ENCODE data around the gene ARL4A. TPM values are rescaled to one million over a fixed set of nuclear protein-coding genes. Genes with fewer than 3 reads are reported as not detected.

ARL4A gene
- total RNA-seq, 2 experiments from 2014 or later = 72.5 to 75.9 TPM

DNA sequence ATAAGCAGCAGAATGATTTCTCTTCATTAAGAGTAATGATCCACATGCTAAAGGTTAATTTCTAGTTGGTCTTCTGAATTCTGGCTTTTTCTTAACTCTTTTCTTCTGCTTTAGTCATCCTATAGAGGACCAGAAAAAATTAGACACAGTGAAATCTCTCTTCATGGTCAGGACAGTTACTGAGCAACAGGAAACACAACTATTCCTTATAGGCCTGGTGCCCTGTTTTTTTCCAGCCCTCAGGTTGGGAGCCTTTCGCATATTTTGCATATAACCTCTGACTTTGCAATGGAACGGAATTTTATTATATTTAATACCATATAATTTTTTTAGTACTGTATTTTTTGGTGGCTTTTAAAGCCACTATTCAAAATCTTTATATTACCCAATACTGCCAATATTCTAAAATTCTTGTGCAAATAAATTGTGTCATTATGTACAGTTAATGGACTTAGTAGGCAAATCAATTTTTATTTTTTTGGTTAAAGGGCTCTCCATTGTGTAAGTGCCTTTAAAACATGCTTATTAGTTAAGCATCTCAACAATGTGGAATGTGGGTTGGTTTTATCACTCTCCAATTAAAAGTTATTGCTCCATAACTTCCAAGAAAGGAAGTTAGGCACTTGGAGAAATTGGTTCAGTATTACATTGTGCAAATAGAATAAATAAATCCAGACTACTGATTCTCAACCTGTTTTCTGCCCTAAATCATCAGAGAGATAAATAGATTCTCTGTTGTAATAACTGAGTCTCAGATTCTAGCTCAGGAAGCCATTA, 22.5 kb downstream of the ARL4A start:
- H3K9me3 Mint-ChIP-seq = no peaks in the 10 kb centered on the region
- TF ChIP-seq, protein P1, sequence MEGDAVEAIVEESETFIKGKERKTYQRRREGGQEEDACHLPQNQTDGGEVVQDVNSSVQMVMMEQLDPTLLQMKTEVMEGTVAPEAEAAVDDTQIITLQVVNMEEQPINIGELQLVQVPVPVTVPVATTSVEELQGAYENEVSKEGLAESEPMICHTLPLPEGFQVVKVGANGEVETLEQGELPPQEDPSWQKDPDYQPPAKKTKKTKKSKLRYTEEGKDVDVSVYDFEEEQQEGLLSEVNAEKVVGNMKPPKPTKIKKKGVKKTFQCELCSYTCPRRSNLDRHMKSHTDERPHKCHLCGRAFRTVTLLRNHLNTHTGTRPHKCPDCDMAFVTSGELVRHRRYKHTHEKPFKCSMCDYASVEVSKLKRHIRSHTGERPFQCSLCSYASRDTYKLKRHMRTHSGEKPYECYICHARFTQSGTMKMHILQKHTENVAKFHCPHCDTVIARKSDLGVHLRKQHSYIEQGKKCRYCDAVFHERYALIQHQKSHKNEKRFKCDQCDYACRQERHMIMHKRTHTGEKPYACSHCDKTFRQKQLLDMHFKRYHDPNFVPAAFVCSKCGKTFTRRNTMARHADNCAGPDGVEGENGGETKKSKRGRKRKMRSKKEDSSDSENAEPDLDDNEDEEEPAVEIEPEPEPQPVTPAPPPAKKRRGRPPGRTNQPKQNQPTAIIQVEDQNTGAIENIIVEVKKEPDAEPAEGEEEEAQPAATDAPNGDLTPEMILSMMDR (IDR thresholded peaks at IDR 0.05) = no peak
- no peaks in the 10 kb centered on the region for H3K27me3 Mint-ChIP-seq
- DNase-seq (no peak), ATAC-seq (ENCODE audit: poor library complexity) (no peak)
- CTCF ChIA-PET = interaction anchor here (0.7 to 1.6 kb wide), 2 partner anchors 23 to 130 kb away, joined by 4 read pairs; partner anchors contain the start of gene ARL4A
- no peak overlapping the region for H3K27ac ChIP-seq (ENCODE audit: low read depth in 1 of 2, low read length in 2 of 2)
- no peaks in the 10 kb centered on the region for H3K36me3 Mint-ChIP-seq (ENCODE audit: low read depth)
- H3K27me3 ChIP-seq (ENCODE audit: control insufficient read depth in 1 of 2, insufficient read depth in 2 of 2, low read length in 2 of 2) = no peaks in the 10 kb centered on the region
- no peak overlapping the region for H3K27ac Mint-ChIP-seq
- intact Hi-C loops (cut with DNase I, micrococcal nuclease) = loop anchor here in 1 of 2 experiments (5.0 kb wide), 1 partner anchor 47 kb away; no protein-coding TSS in a partner anchor
- no peak overlapping the region for H3K4me3 Mint-ChIP-seq
- H3K4me1 Mint-ChIP-seq (ENCODE audit: low read depth) = peaks cover 3% of the 10 kb centered on the region
- H3K4me3 ChIP-seq (ENCODE audit: low read length) = no peak overlapping the region
- POLR2A ChIA-PET = interaction anchor here (1.0 kb wide), 1 partner anchor 24 kb away, joined by 3 read pairs; no protein-coding TSS in a partner anchor
- no peaks in the 10 kb centered on the region for H3K36me3 ChIP-seq (ENCODE audit: insufficient read depth, low read length)
- H3K4me1 ChIP-seq (ENCODE audit: insufficient read depth, low read length) = no peaks in the 10 kb centered on the region
- H3K9me3 ChIP-seq (ENCODE audit: control insufficient read depth in 1 of 2, insufficient read depth in 1 of 2, low read length in 2 of 2) = peaks cover 0 to 5% of the 10 kb centered on the region in 2 experiments

DNA sequence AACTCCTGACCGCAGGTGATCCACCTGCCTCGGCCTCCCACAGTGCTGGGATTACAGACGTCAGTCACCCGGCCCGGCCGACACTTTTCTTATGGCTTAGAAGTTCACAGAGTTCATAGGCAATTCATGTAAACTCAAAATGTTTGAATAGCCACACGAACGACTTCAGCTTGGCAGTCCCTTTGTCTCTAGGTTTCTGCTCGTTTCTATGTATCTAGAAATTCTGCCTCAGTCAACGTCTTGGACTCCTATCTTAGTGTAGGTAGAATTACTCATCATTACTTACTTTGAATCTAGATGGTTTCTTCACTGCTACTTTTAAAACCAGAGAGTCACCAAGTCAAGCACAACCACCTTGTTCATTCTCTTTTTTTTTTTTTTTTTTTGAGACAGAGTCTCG, 23.7 kb downstream of the ARL4A start:
- H3K4me1 Mint-ChIP-seq (ENCODE audit: low read depth) = peaks cover 15% of the 10 kb centered on the region
- DNase-seq = no peak

DNA sequence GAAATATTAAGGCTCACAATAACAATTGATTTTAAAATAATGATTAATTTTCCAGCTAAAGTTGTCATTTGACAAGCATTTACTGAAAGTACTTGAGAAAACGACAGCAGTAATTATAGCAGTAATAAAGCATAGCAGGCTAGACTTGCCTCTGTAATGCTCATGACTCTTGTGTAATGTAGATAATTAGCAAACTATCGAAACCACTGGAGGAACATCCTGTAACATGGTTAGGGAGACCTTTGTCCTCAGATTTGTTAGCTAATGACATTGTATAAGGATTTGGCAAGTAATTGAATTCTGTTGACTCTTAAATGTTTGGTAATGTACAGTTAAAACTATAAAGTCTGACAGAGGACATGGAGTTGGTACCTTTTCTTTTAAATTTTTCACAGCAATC, 24.8 kb downstream of the ARL4A start:
- Mint-ChIP-seq H3K36me3 (ENCODE audit: low read depth) (no peaks in the 10 kb centered on the region), H3K9me3 (no peaks in the 10 kb centered on the region), H3K27me3 (no peaks in the 10 kb centered on the region), H3K4me1 (ENCODE audit: low read depth) (peaks cover 26% of the 10 kb centered on the region), H3K27ac (no peak overlapping the region), H3K4me3 (no peak overlapping the region)
- CTCF ChIA-PET = no interaction called here
- POLR2A ChIA-PET = no interaction called here
- intact Hi-C loops (cut with DNase I, micrococcal nuclease) = no loop called here
- Histone ChIP-seq H3K4me1 (ENCODE audit: insufficient read depth, low read length) (peaks cover 11% of the 10 kb centered on the region), H3K27me3 (ENCODE audit: control insufficient read depth in 1 of 2, insufficient read depth in 2 of 2, low read length in 2 of 2) (no peaks in the 10 kb centered on the region), H3K27ac (ENCODE audit: low read depth in 1 of 2, low read length in 2 of 2) (no peak overlapping the region), H3K4me3 (ENCODE audit: low read length) (no peak overlapping the region), H3K9me3 (ENCODE audit: control insufficient read depth in 1 of 2, insufficient read depth in 1 of 2, low read length in 2 of 2) (peaks cover 0 to 5% of the 10 kb centered on the region in 2 experiments), H3K36me3 (ENCODE audit: insufficient read depth, low read length) (no peaks in the 10 kb centered on the region)
- DNase-seq = no peak
- no peak for ATAC-seq (ENCODE audit: poor library complexity)
- TF ChIP-seq, protein P1 (IDR thresholded peaks at IDR 0.05) = no peak

More for the DNA sequence above, 23.7 kb downstream of the ARL4A start:
- no peak for ATAC-seq (ENCODE audit: poor library complexity)
- no peaks in the 10 kb centered on the region for H3K9me3 Mint-ChIP-seq
- POLR2A ChIA-PET = interaction anchor here (1.0 kb wide), 1 partner anchor 25 kb away, joined by 3 read pairs; no protein-coding TSS in a partner anchor
- CTCF ChIA-PET = interaction anchor here (0.9 kb wide), 1 partner anchor 24 kb away, joined by 3 read pairs; no protein-coding TSS in a partner anchor
- TF ChIP-seq, protein P1 (IDR thresholded peaks at IDR 0.05) = no peak
- no peak overlapping the region for H3K27ac ChIP-seq (ENCODE audit: low read depth in 1 of 2, low read length in 2 of 2)
- H3K4me1 ChIP-seq (ENCODE audit: insufficient read depth, low read length) = peaks cover 8% of the 10 kb centered on the region
- no peaks in the 10 kb centered on the region for H3K36me3 Mint-ChIP-seq (ENCODE audit: low read depth)
- intact Hi-C loops (cut with DNase I, micrococcal nuclease) = no loop called here
- H3K27me3 ChIP-seq (ENCODE audit: control insufficient read depth in 1 of 2, insufficient read depth in 2 of 2, low read length in 2 of 2) = no peaks in the 10 kb centered on the region
- H3K9me3 ChIP-seq (ENCODE audit: control insufficient read depth in 1 of 2, insufficient read depth in 1 of 2, low read length in 2 of 2) = peaks cover 0 to 5% of the 10 kb centered on the region in 2 experiments
- no peaks in the 10 kb centered on the region for H3K36me3 ChIP-seq (ENCODE audit: insufficient read depth, low read length)
- H3K4me3 Mint-ChIP-seq = no peak overlapping the region
- H3K4me3 ChIP-seq (ENCODE audit: low read length) = no peak overlapping the region
- no peaks in the 10 kb centered on the region for H3K27me3 Mint-ChIP-seq
- no peak overlapping the region for H3K27ac Mint-ChIP-seq

Measured in CD4-positive, alpha-beta T cell (primary cell).